Measurements from ENCODE around the gene UNC5CL.

Gene UNC5CL

GRCh38 chr6:41002168-41002567, 36.9 kb downstream of the UNC5CL start:
- no peak for TF ChIP-seq JUND (IDR thresholded peaks at IDR 0.05; ENCODE audit: low read depth)
- in situ Hi-C loops (cut with HindIII; ENCODE audit: low pct_unique_long_range_greater_than_20kb, low sequenced_read_pairs): no loop called here
- DNase-seq (ENCODE audit: low read depth in 1 of 2, low spot score in 1 of 2): no peak

GRCh38 chr6:41000248-41000647, 38.8 kb downstream of the UNC5CL start:
- in situ Hi-C loops (cut with HindIII; ENCODE audit: low pct_unique_long_range_greater_than_20kb, low sequenced_read_pairs): no loop called here
- TF ChIP-seq JUND (IDR thresholded peaks at IDR 0.05; ENCODE audit: low read depth): no peak
- no peak for DNase-seq (ENCODE audit: low read depth in 1 of 2, low spot score in 1 of 2)

- in situ Hi-C loops (cut with HindIII; ENCODE audit: low pct_unique_long_range_greater_than_20kb, low sequenced_read_pairs): no loop called here
- DNase-seq (ENCODE audit: low read depth in 1 of 2, low spot score in 1 of 2): peak in 1 of 2 experiments; percentile 28
- TF ChIP-seq JUND (IDR thresholded peaks at IDR 0.05; ENCODE audit: low read depth): no peak
Measured at GRCh38 chr6:40999569-40999968, 39.5 kb downstream of the UNC5CL start.

GRCh38 chr6:40998661-40999060, 40.4 kb downstream of the UNC5CL start:
- DNase-seq (ENCODE audit: low read depth in 1 of 2, low spot score in 1 of 2): no peak
- in situ Hi-C loops (cut with HindIII; ENCODE audit: low pct_unique_long_range_greater_than_20kb, low sequenced_read_pairs): no loop called here
- no peak for TF ChIP-seq JUND (IDR thresholded peaks at IDR 0.05; ENCODE audit: low read depth)

GRCh38 chr6:40997234-40997957, 41.6 kb downstream of the UNC5CL start:
- in situ Hi-C loops (cut with HindIII; ENCODE audit: low pct_unique_long_range_greater_than_20kb, low sequenced_read_pairs): no loop called here
- TF ChIP-seq JUND (IDR thresholded peaks at IDR 0.05; ENCODE audit: low read depth): no peak
- no peak for DNase-seq (ENCODE audit: low read depth in 1 of 2, low spot score in 1 of 2)

GRCh38 chr6:40996591-40997233, 42.3 kb downstream of the UNC5CL start:
- no peak for TF ChIP-seq JUND (IDR thresholded peaks at IDR 0.05; ENCODE audit: low read depth)
- in situ Hi-C loops (cut with HindIII; ENCODE audit: low pct_unique_long_range_greater_than_20kb, low sequenced_read_pairs): no loop called here
- DNase-seq (ENCODE audit: low read depth in 1 of 2, low spot score in 1 of 2): peak in 1 of 2 experiments; percentile 5

GRCh38 chr6:40992746-40993145, 46.3 kb downstream of the UNC5CL start:
- in situ Hi-C loops (cut with HindIII; ENCODE audit: low pct_unique_long_range_greater_than_20kb, low sequenced_read_pairs): no loop called here

GRCh38 chr6:40990301-40990700, 48.7 kb downstream of the UNC5CL start:
- no peak for DNase-seq (ENCODE audit: low read depth in 1 of 2, low spot score in 1 of 2)
- TF ChIP-seq JUND (IDR thresholded peaks at IDR 0.05; ENCODE audit: low read depth): no peak
- in situ Hi-C loops (cut with HindIII; ENCODE audit: low pct_unique_long_range_greater_than_20kb, low sequenced_read_pairs): no loop called here

More at GRCh38 chr6:40992746-40993145, 46.3 kb downstream of the UNC5CL start:
- no peak for TF ChIP-seq JUND (IDR thresholded peaks at IDR 0.05; ENCODE audit: low read depth)
- DNase-seq (ENCODE audit: low read depth in 1 of 2, low spot score in 1 of 2): no peak

- DNase-seq (ENCODE audit: low read depth in 1 of 2, low spot score in 1 of 2): no peak
- in situ Hi-C loops (cut with HindIII; ENCODE audit: low pct_unique_long_range_greater_than_20kb, low sequenced_read_pairs): no loop called here
- no peak for TF ChIP-seq JUND (IDR thresholded peaks at IDR 0.05; ENCODE audit: low read depth)
Measured at GRCh38 chr6:40989204-40990169, 49.5 kb downstream of the UNC5CL start.

- TF ChIP-seq JUND (IDR thresholded peaks at IDR 0.05; ENCODE audit: low read depth): no peak
- in situ Hi-C loops (cut with HindIII; ENCODE audit: low pct_unique_long_range_greater_than_20kb, low sequenced_read_pairs): no loop called here
- no peak for DNase-seq (ENCODE audit: low read depth in 1 of 2, low spot score in 1 of 2)
Measured at GRCh38 chr6:40988634-40989033, 50.4 kb downstream of the UNC5CL start.

- no peak for DNase-seq (ENCODE audit: low read depth in 1 of 2, low spot score in 1 of 2)
- no peak for TF ChIP-seq JUND (IDR thresholded peaks at IDR 0.05; ENCODE audit: low read depth)
- in situ Hi-C loops (cut with HindIII; ENCODE audit: low pct_unique_long_range_greater_than_20kb, low sequenced_read_pairs): no loop called here
Measured at GRCh38 chr6:40986921-40987819, 51.9 kb downstream of the UNC5CL start.

- no peak for TF ChIP-seq JUND (IDR thresholded peaks at IDR 0.05; ENCODE audit: low read depth)
- in situ Hi-C loops (cut with HindIII; ENCODE audit: low pct_unique_long_range_greater_than_20kb, low sequenced_read_pairs): no loop called here
- no peak for DNase-seq (ENCODE audit: low read depth in 1 of 2, low spot score in 1 of 2)
Measured at GRCh38 chr6:40986364-40986763, 52.7 kb downstream of the UNC5CL start.
